Left cardiac atrium (tissue), 4 donors: ENCODE data around the gene BRD7. TPM values are rescaled to one million over a fixed set of nuclear protein-coding genes. Genes with fewer than 3 reads are reported as not detected.

Experiments
- ATAC-seq, 2 donors: fragments of 200-7000 bp; cut with Tn5 transposase; one replicate each; pipeline ENCODE4 v1.9.1; 2020; ENCODE audit warnings: mild to moderate bottlenecking in 2 of 2, moderate library complexity in 2 of 2
- DNase-seq: peaks from one replicate; pipeline ENCODE4 v3.0.0-alpha.2; 2020
- intact Hi-C, 2 donors: fragments of 100-400 bp; cut with DNase I; formaldehyde crosslinking; loops; one replicate each; pipeline versions ENCODE4 v1.14.1 to v1.15.1; 2022 to 2023
- microRNA-seq, 2 donors: library from miRNA; unstranded; fragments of <30 nt; microRNA quantifications; one replicate each; pipeline ENCODE4 v1.2.0, GENCODE V29; 2020
- total RNA-seq, 2 donors: library from RNA; stranded (reverse); fragmentation: NEBNext Ultra II Directional; extraction: Animal tissue kit (Norgen Biotek cat#: 25700); gene quantifications; one replicate each; pipeline ENCODE4 v1.2.1, GENCODE V29; 2021
- donor health status: DM: no; HTN: yes; CAD: no.
- donor health status: DM: no; HTN: yes; CAD: no; lungs with severe emphysema.
- donor health status: DM: yes; HTN: yes; CAD: no.
- donor health status: Dilated cardiomyopathy.

The BRD7 gene
- total RNA-seq, 2 donors from 2014 or later, result 41.7 to 43.4 TPM

DNA sequence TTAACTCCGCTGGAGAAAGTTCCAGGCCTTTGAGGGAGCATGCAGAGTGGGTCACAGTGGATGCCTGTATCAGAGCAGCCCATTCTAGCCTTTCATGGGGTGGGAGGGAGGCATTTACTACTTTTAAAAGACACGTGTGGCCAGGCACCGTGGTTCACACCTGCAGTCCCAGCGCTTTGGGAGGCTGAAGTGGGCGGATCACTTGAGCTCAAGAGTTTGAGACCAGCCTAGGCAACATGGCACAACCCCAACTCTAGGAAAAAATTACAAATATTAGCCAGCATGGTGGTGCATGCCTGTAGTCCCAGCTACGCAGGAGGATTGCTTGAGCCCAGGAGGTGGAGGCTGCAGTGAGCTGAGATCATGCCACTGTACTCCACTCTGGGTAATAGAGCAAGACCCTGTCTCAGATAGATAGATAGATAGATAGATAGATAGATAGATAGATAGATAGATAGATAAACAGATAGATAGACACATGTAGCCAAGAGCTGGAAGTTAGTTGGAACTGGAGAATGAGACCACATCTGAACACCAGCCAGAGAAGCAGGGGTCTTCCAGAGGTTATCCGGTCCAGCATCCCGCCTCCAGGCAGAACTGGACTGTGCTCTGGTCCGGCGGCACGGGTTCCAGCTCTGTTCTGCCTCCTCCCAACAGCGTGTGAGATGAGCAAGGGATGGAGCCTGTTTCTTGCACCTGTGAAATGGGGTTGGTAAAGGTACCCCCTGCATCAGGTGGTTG is 98.8 kb downstream of the BRD7 start:
- DNase-seq, result no peak
- intact Hi-C loops, result no loop called here
- ATAC-seq, result no peak

DNA sequence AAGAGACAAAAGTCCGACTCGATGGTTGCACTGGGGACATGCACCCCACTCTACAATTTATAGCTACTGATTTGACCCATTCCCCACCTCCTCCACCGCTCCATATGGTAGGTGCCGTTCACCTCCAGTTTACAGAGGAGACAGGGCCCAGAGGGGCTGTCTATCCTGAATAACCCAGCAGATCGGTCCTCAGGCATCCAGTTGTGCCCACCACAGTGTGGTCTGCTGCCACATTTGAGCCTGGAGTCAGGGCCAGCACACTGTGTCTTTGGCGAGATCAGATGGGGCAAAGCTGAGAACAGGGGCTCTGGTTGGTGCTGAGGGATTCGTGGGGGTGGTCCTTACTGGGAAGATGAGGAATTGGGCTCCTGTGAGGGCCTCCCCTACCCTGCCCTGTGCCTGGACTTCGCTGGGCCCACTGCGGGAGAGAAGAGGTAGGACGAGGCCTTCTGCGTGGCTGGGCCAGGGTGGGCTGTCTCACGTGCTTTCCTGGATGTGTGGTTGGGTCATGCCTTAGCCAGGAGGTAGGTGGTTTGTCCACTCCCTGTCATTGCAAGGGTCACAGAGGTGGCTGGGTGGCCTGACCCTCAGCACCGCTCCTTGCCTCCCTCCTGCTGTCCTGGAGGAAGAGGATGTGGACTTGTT is 99.6 kb downstream of the BRD7 start:
- DNase-seq, result peak; percentile 10
- intact Hi-C loops, result no loop called here
- ATAC-seq, result no peak

DNA sequence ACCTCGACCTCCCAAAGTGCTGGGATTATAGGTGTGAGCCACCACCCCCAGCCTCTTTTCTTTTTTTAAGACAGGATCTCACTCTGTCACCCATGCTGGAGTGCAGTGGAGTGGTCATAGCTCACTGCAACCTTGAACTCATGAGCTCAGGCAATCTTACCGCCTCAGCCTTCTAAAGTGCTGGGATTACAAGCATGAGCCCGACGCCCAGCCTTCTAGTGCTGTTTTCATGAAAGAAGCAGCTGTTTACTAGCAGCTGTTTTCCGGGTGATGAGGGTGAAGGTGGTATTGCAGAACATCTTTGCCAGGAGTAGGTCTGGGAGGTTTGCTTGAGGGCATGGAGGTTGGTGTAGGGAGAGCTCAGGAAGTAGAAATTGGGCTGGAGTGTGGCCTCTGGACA is 100.4 kb downstream of the BRD7 start:
- DNase-seq (no peak), ATAC-seq (no peak)
- intact Hi-C loops, result no loop called here

DNA sequence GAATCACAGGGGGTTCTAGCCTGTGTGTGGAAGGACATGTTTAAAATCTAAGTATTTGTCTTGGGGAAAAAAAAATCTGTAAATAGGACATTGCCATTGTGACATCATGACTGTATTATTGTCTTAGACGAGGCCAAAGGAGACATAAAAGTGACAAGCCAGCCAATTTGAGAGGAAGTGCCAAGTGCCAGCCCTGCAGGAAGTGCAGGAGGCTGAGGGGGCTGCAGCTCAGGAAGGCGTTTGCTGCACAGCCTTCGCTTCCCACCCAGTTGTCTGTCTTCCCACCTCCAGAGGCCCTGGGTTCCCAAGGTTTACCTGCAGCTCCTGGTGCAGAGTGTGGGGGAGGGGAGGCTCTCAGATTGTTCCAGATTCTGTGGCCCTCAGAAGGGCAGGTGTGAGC is 101.1 kb downstream of the BRD7 start:
- intact Hi-C loops, result no loop called here
- peak; percentile 18 for DNase-seq
- no peak for ATAC-seq

- no peak for DNase-seq
- ATAC-seq, result no peak
- intact Hi-C loops, result no loop called here
Measured at GRCh38 chr16:50267151-50267631, 101.6 kb downstream of the BRD7 start.

DNA sequence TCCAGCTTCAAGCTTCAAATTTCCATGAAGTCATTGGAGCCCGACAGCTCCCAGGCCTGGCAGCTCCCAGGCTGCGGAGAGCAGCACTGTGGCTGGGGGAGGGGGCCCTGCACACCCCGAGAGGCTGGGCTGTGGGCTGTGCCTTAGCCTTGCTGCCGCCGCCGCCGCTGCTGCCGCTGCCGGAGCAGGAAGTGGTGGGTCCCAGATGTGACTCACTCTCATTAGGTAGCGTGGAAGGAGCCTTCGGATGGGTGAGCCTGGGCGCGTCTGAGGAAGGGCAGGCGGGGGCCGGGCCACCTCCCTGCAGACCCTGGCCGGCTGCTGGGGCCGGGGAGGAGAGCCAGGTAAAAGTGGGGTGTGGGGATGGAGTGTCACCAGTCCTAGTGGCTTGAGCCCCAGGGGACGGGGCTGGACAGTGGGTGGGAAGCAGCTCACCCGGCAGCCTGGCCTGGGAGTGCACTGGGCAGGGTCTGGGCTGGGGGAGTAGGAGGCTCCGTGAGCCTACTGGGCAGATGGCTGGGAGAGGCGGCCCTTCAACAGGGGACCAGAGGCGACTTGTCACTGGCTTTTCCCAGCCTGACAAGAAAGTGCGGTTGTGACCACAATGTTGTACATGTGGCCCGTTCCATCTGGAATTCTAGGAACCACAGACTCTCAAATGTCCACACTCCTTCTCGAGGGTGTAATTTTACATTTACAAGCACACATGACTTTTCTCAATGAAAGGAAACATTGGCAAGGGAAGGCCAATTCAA is 102.3 kb downstream of the BRD7 start, which contains the start of gene ADCY7:
Gene ADCY7 (plus strand): TSS at position 215 of the 755 bp plus-strand sequence. CDS start 21,629 bp downstream, outside the sequence.
- DNase-seq (peak; percentile 80), ATAC-seq (peak; percentile 89 to 90)
- intact Hi-C loops, result no loop called here

Small RNAs within 50 kb of the gene (microRNA-seq; reads per million reads assigned to microRNA genes)
- gene MIR6771, result 0 reads per million in 2 donors

Other genes with a start within 250 kb of the BRD7 start
- gene TENT4B, start 215.7 kb downstream of the BRD7 start, total RNA-seq, result 1 to 10 TPM; 5.5 to 7.1 TPM
- 10 to 100 TPM; 14.3 to 23.7 TPM for gene ADCY7, start 102.4 kb downstream of the BRD7 start, total RNA-seq
- 1 to 10 TPM; 1.0 to 1.9 TPM for gene NKD1, start 179.4 kb upstream of the BRD7 start, total RNA-seq